Urinary bladder (tissue), 4 donors: ENCODE data around the gene MSX1. TPM values are rescaled to one million over a fixed set of nuclear protein-coding genes. Genes with fewer than 3 reads are reported as not detected.
A peak's percentile ranks its signal among the peaks of the same experiment; 100 is the strongest.

ENCODE experiments used
- DNase-seq: peaks from one replicate; pipeline ENCODE4 v3.0.0-alpha.2; 2015; ENCODE audit errors: extremely low spot score
- H3K27ac ChIP-seq: one replicate; pipeline ENCODE4 v1.5.1; 2013; ENCODE audit warnings: low read depth, mild to moderate bottlenecking, moderate library complexity
- H3K36me3 ChIP-seq: one replicate; pipeline ENCODE4 v1.6.1; 2013; ENCODE audit warnings: mild to moderate bottlenecking, moderate library complexity; ENCODE audit not compliant: insufficient read depth
- H3K4me1 ChIP-seq: one replicate; pipeline ENCODE4 v1.6.1; 2013; ENCODE audit warnings: mild to moderate bottlenecking, moderate library complexity; ENCODE audit not compliant: insufficient read depth
- H3K4me3 ChIP-seq: one replicate; pipeline ENCODE4 v1.5.1; 2013; ENCODE audit warnings: low read depth, low read length
- WGBS: extraction: QIAGEN DNeasy Blood & Tissue Kit; methylation state at CpG from one replicate; pipeline ENCODE4 v1.1.7; 2013; 5-methylcytosine and 5-hydroxymethylcytosine counted together
- polyA plus RNA-seq: library from polyadenylated mRNA; stranded (reverse); fragments of 200-250 nt; gene quantifications from one replicate; pipeline ENCODE4 v1.2.3, GENCODE V29; 2013
- total RNA-seq: library from RNA; depleted of rRNA; stranded (reverse); fragments of >200 nt; gene quantifications from one replicate; pipeline ENCODE4 v1.2.3, GENCODE V29; 2014
- donor health status: healthy with polysubstance abuse.
- donor health status: healthy.

The MSX1 gene
- total and polyA plus RNA-seq, 2 donors = 4.7 to 15.2 TPM

- H3K4me3 ChIP-seq = peak overlapping the region; percentile 28
- no peak for DNase-seq
- no peak overlapping the region for H3K27ac ChIP-seq
- no peaks in the 10 kb centered on the region for H3K36me3 ChIP-seq
- WGBS = 35% methylated on average over 35 of the region's 36 CpGs
- peaks cover 1% of the 10 kb centered on the region for H3K4me1 ChIP-seq
Measured at GRCh38 chr4:4857001-4857808, 2.3 kb upstream of the MSX1 start.

GRCh38 chr4:4857809-4858508, 1.5 kb upstream of the MSX1 start:
- Histone ChIP-seq H3K4me3 (no peak overlapping the region), H3K27ac (no peak overlapping the region), H3K36me3 (no peaks in the 10 kb centered on the region), H3K4me1 (peaks cover 1% of the 10 kb centered on the region)
- no peak for DNase-seq
- WGBS = 38% methylated on average over 42 of the region's 42 CpGs

- Histone ChIP-seq H3K4me3 (peak overlapping the region; percentile 59), H3K4me1 (peaks cover 1% of the 10 kb centered on the region), H3K36me3 (no peaks in the 10 kb centered on the region), H3K27ac (no peak overlapping the region)
- WGBS = 38% methylated on average over 21 of the region's 21 CpGs
- DNase-seq = no peak
Measured at GRCh38 chr4:4858527-4859324, 739 bp upstream of the MSX1 start.

GRCh38 chr4:4859799-4860599, 534 bp downstream of the MSX1 start:
- H3K4me1 ChIP-seq = peaks cover 1% of the 10 kb centered on the region
- DNase-seq = no peak
- no peaks in the 10 kb centered on the region for H3K36me3 ChIP-seq
- WGBS = under 1% methylated on average over 80 of the region's 80 CpGs
- H3K27ac ChIP-seq = no peak overlapping the region
- H3K4me3 ChIP-seq = peak overlapping the region; percentile 59

- Histone ChIP-seq H3K4me3 (peak overlapping the region; percentile 59), H3K36me3 (no peaks in the 10 kb centered on the region), H3K27ac (no peak overlapping the region), H3K4me1 (peaks cover 1% of the 10 kb centered on the region)
- no peak for DNase-seq
- 8% methylated on average over 39 of the region's 39 CpGs for WGBS
Measured at GRCh38 chr4:4860600-4861389, 1.3 kb downstream of the MSX1 start.

GRCh38 chr4:4861390-4862018, 2.0 kb downstream of the MSX1 start:
- H3K27ac ChIP-seq = no peak overlapping the region
- no peak overlapping the region for H3K4me3 ChIP-seq
- WGBS = 37% methylated on average over 21 of the region's 21 CpGs
- DNase-seq = no peak
- no peaks in the 10 kb centered on the region for H3K36me3 ChIP-seq
- H3K4me1 ChIP-seq = peaks cover 1% of the 10 kb centered on the region

- no peaks in the 10 kb centered on the region for H3K36me3 ChIP-seq
- DNase-seq = no peak
- no peak overlapping the region for H3K4me3 ChIP-seq
- no peaks in the 10 kb centered on the region for H3K4me1 ChIP-seq
- no peak overlapping the region for H3K27ac ChIP-seq
- WGBS = 67% methylated on average over 16 of the region's 16 CpGs
Measured at GRCh38 chr4:4862071-4862551, 2.6 kb downstream of the MSX1 start.

GRCh38 chr4:4862665-4863482, 3.4 kb downstream of the MSX1 start:
- no peak overlapping the region for H3K27ac ChIP-seq
- DNase-seq = no peak
- whole genome bisulfite sequencing = 64% methylated on average over 51 of the region's 51 CpGs
- H3K36me3 ChIP-seq = no peaks in the 10 kb centered on the region
- no peak overlapping the region for H3K4me3 ChIP-seq
- no peaks in the 10 kb centered on the region for H3K4me1 ChIP-seq

- WGBS = 44% methylated on average over 25 of the region's 25 CpGs
- H3K4me1 ChIP-seq = no peaks in the 10 kb centered on the region
Measured at GRCh38 chr4:4864443-4864939, 5.0 kb downstream of the MSX1 start.

GRCh38 chr4:4864940-4865704, 5.7 kb downstream of the MSX1 start:
- 28% methylated on average over 43 of the region's 43 CpGs for WGBS
- Histone ChIP-seq H3K27ac (no peak overlapping the region), H3K36me3 (no peaks in the 10 kb centered on the region), H3K4me3 (no peak overlapping the region), H3K4me1 (no peaks in the 10 kb centered on the region)
- DNase-seq = no peak

More at GRCh38 chr4:4864443-4864939, 5.0 kb downstream of the MSX1 start:
- no peak overlapping the region for H3K27ac ChIP-seq
- no peak overlapping the region for H3K4me3 ChIP-seq
- no peaks in the 10 kb centered on the region for H3K36me3 ChIP-seq
- DNase-seq = no peak

GRCh38 chr4:4865705-4866123, 6.2 kb downstream of the MSX1 start:
- WGBS = 13% methylated on average over 36 of the region's 36 CpGs
- Histone ChIP-seq H3K4me1 (no peaks in the 10 kb centered on the region), H3K27ac (no peak overlapping the region), H3K4me3 (no peak overlapping the region), H3K36me3 (no peaks in the 10 kb centered on the region)
- no peak for DNase-seq
